ENCODE results near the gene IQCN.

GRCh38 chr19:18304208-18304457 is 29.9 kb upstream of the IQCN start:
- TF ChIP-seq CTCF (conservative IDR thresholded peaks at IDR 0.05 in 1 of 2, IDR thresholded peaks at IDR 0.05 in 1 of 2; ENCODE audit: low read depth in 1 of 2, low read length in 2 of 2) (no peak), EZH2 (IDR thresholded peaks at IDR 0.05; ENCODE audit: low read length, missing control alignments) (no peak)
